GM23248 (cell line): ENCODE results near the gene METTL14. TPM values are rescaled to one million over a fixed set of nuclear protein-coding genes. Genes with fewer than 3 reads are reported as not detected.

Experiments used
- DNase-seq: peaks from one replicate; pipeline ENCODE4 v3.0.0-alpha.2; 2015
- H2AFZ ChIP-seq: fragments of 200-600 bp; sonication (generic); 2 replicates; pipeline ENCODE4 v1.6.1; 2016; ENCODE audit warnings: antibody characterized with exemption
- H3F3A ChIP-seq: fragments of 200-600 bp; sonication (generic); 2 replicates; pipeline ENCODE4 v1.6.1; 2016; ENCODE audit warnings: mild to moderate bottlenecking, antibody characterized with exemption, mixed run types; ENCODE audit not compliant: insufficient read depth
- H3K27ac ChIP-seq: fragments of 200-600 bp; sonication (generic); 2 replicates; pipeline ENCODE4 v1.5.1; 2016; ENCODE audit warnings: mild to moderate bottlenecking
- H3K27me3 ChIP-seq: fragments of 200-600 bp; sonication (generic); replicated peaks from 2 replicates; pipeline ENCODE4 v1.6.1; 2016; ENCODE audit warnings: mild to moderate bottlenecking; ENCODE audit not compliant: insufficient read depth
- H3K36me3 ChIP-seq: fragments of 200-600 bp; sonication (generic); 2 replicates; pipeline ENCODE4 v1.6.1; 2016; ENCODE audit warnings: low read depth, mild to moderate bottlenecking
- H3K4me1 ChIP-seq: fragments of 200-600 bp; sonication (generic); 2 replicates; pipeline ENCODE4 v1.6.1; 2016; ENCODE audit warnings: mild to moderate bottlenecking; ENCODE audit not compliant: insufficient read depth
- H3K4me2 ChIP-seq: fragments of 200-600 bp; sonication (generic); one replicate; pipeline ENCODE4 v1.6.1; 2016; ENCODE audit warnings: mild to moderate bottlenecking; ENCODE audit not compliant: unreplicated experiment
- H3K4me3 ChIP-seq: fragments of 200-600 bp; sonication (generic); 2 replicates; pipeline ENCODE4 v1.5.1; 2016; ENCODE audit warnings: mild to moderate bottlenecking
- H3K79me2 ChIP-seq: fragments of 200-600 bp; sonication (generic); 2 replicates; pipeline ENCODE4 v1.6.1; 2016; ENCODE audit warnings: mild to moderate bottlenecking; ENCODE audit not compliant: insufficient read depth
- H3K9ac ChIP-seq: fragments of 200-600 bp; sonication (generic); 2 replicates; pipeline ENCODE4 v1.6.1; 2016; ENCODE audit warnings: mild to moderate bottlenecking
- H3K9me2 ChIP-seq: fragments of 200-600 bp; sonication (generic); 2 replicates; pipeline ENCODE4 v1.6.1; 2016; ENCODE audit warnings: mixed run types, mild to moderate bottlenecking, moderate library complexity; ENCODE audit not compliant: insufficient read depth
- H3K9me3 ChIP-seq: fragments of 200-600 bp; sonication (generic); one replicate; pipeline ENCODE4 v1.6.1; 2017; ENCODE audit warnings: low read depth
- H4K20me1 ChIP-seq: fragments of 200-600 bp; sonication (generic); 2 replicates; pipeline ENCODE4 v1.6.0; 2016; ENCODE audit not compliant: insufficient read depth
- EZH2 ChIP-seq: fragments of 200-600 bp; sonication (generic); IDR thresholded peaks from 2 replicates; pipeline ENCODE4 v1.6.1; 2018; ENCODE audit warnings: antibody characterized with exemption, mild to moderate bottlenecking; ENCODE audit not compliant: insufficient read depth, poor library complexity, severe bottlenecking
- EZH2phosphoT487 ChIP-seq: fragments of 200-600 bp; sonication (generic); IDR thresholded peaks from 2 replicates; pipeline ENCODE4 v1.6.1; 2018; ENCODE audit warnings: antibody characterized with exemption, moderate library complexity, mild to moderate bottlenecking, low read depth; ENCODE audit not compliant: insufficient read depth
- WGBS, 2 experiments: methylation state at CpG; one replicate each; pipeline ENCODE4 v1.1.6; 2015 to 2017; ENCODE audit warnings: low lambda C conversion rate in 2 of 2, low coverage in 1 of 2; ENCODE audit errors: missing lambda C conversion rate in 2 of 2; 5-methylcytosine and 5-hydroxymethylcytosine counted together
- in situ Hi-C: fragments of 300-500 bp; cut with MboI; formaldehyde crosslinking; loops from 2 replicates; pipeline ENCODE4 v1.15.0; 2020
- polyA plus RNA-seq: library from polyadenylated mRNA; unstranded; fragments of >200 nt; fragmentation: Nextera tagmentation; extraction: Ambion mirVana; gene quantifications from 2 replicates; pipeline ENCODE4 v1.2.1, GENCODE V29; 2016
- total RNA-seq: library from RNA; depleted of rRNA; stranded (reverse); fragments of >200 nt; shearing (Covaris generic); gene quantifications from 2 replicates; pipeline ENCODE4 v1.2.3, GENCODE V29; 2014

METTL14 gene
- total and polyA plus RNA-seq, 2 experiments from 2014 or later, result 21.9 to 38.9 TPM

DNA sequence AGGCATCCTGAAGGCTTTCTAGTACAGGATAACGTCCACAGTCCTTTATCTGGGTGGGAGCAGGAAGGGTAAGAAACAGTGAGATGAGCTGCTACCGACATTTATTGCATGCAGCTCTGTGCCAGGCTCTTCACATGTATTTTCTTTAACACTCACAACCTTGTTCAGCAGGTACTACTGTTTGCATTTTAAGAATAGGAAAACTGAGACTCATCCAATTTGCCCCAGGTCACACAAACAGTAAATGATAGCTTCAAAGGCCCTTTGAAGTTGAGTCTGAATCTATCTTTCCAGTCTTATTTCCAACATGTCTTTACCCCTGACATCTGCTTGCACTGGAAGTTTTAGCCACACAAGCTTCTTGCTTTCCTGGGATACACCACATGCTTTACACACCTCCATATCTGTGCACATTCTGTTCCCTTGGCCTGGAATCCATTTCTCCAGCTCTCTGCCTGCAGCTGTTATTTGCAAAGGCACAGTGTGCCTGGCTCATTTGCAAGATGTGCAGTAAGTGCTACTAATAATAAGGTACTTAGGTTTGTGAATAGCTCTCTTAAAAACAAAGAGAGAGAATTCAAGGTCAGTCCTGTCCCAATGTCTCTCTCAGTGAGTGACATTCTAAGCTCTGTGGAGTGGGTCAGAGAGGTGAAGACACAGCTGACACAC lies 61.2 kb downstream of the METTL14 start:
- no peak overlapping the region for H2AFZ ChIP-seq
- H3K9me3 ChIP-seq, result no peaks in the 10 kb centered on the region
- peaks cover 24% of the 10 kb centered on the region for H3K4me1 ChIP-seq
- no peaks in the 10 kb centered on the region for H3K9me2 ChIP-seq
- H3K4me2 ChIP-seq, result no peak overlapping the region
- no peak overlapping the region for H3K9ac ChIP-seq
- in situ Hi-C loops, result no loop called here
- peaks cover 77% of the 10 kb centered on the region for H3K36me3 ChIP-seq
- H3F3A ChIP-seq, result peaks cover 56% of the 10 kb centered on the region
- 90 to 100% methylated on average over 1 to 2 of the region's 2 CpGs for WGBS, 2 experiments
- no peaks in the 10 kb centered on the region for H4K20me1 ChIP-seq
- DNase-seq, result no peak
- H3K4me3 ChIP-seq, result no peak overlapping the region
- no peaks in the 10 kb centered on the region for H3K27me3 ChIP-seq
- H3K27ac ChIP-seq, result no peak overlapping the region
- peaks cover 89% of the 10 kb centered on the region for H3K79me2 ChIP-seq
- TF ChIP-seq EZH2, result no peak
- no peak for TF ChIP-seq EZH2phosphoT487

DNA sequence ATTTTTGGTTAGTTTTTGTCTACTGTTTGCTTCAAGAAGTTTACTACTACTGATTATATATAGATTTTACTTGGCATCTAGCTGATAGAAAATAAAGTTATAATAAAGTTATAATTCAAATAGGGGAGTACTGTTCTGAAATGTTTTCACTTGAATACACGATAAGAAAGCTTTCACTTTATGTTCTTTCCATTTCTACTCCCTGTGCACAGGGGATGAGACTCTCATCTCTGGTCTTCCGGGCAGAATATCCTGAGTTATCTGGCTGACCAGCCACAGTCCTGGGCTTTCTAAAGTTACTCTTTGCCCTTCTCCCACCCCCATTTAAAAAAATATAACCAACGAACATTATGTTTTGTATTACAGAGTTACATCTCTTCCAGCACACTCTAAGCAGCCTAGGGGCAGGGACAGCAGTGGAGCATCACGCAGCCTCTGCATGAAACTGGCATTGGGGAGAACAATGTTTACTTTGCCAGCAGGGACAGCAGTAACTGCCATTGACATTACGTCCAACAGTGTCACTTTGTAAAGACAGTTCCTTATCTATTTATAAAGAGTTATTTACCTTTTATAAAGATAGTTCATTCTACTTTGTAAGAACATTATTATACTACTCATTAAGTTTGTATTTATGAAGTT lies 64.3 kb downstream of the METTL14 start:
- Histone ChIP-seq H3K4me2 (no peak overlapping the region), H3K79me2 (peaks cover 79% of the 10 kb centered on the region), H3K9me2 (no peaks in the 10 kb centered on the region), H3K36me3 (peaks cover 74% of the 10 kb centered on the region), H4K20me1 (no peaks in the 10 kb centered on the region), H3K4me1 (peaks cover 34% of the 10 kb centered on the region), H2AFZ (no peak overlapping the region), H3K27me3 (no peaks in the 10 kb centered on the region), H3K9me3 (no peaks in the 10 kb centered on the region), H3K4me3 (no peak overlapping the region), H3F3A (peaks cover 60% of the 10 kb centered on the region), H3K27ac (no peak overlapping the region), H3K9ac (no peak overlapping the region)
- DNase-seq, result no peak
- TF ChIP-seq EZH2phosphoT487 (no peak), EZH2 (no peak)
- 81 to 83% methylated on average over 5 of the region's 5 CpGs for WGBS, 2 experiments
- in situ Hi-C loops, result no loop called here

DNA sequence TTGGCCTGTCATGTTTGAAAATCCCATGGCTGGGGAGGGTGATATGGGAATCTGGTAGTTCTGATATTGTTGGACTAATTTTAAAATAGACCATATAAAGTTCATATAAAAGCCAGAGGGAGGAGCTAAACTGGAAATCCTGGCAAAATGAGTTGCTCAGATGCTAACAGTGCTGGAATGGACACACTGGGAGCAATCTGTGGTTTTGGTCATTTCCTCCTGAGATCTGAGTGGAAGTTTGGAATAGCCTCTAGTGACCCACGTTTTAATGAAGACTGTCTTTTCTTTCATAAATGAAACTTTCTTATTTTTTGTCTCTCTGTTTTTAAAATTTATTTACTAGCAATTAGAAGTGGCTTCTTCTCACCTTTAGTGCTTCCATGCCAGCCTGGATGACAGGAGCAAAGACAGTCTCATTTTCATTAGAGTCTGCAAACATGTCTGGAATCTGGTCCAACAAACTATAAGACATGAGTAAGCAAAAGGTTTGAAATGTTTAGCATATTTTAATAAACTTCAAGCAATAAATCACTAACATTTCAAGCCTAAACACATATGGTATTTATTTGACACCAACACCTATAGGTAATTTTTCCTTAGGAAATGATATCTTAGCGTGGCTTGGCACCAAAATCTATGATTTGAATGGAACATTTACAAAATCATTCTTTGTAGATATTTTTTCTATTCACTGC lies 66.6 kb downstream of the METTL14 start:
- Histone ChIP-seq H2AFZ (no peak overlapping the region), H3K4me1 (peaks cover 50% of the 10 kb centered on the region), H3K27ac (peak overlapping the region; percentile 73), H3K9me2 (no peaks in the 10 kb centered on the region), H3K9ac (peak overlapping the region; percentile 12), H3K4me2 (peak overlapping the region; percentile 63), H3K36me3 (peaks cover 80% of the 10 kb centered on the region), H3K79me2 (peaks cover 84% of the 10 kb centered on the region), H4K20me1 (no peaks in the 10 kb centered on the region), H3F3A (peaks cover 68% of the 10 kb centered on the region), H3K9me3 (no peaks in the 10 kb centered on the region), H3K27me3 (no peaks in the 10 kb centered on the region), H3K4me3 (no peak overlapping the region)
- in situ Hi-C loops, result loop anchor here (25.0 kb wide), 1 partner anchor 211 kb away; no protein-coding TSS in a partner anchor
- no peak for TF ChIP-seq EZH2phosphoT487
- WGBS, 2 experiments, result 62 to 85% methylated on average over 2 of the region's 2 CpGs
- peak; percentile 74 for DNase-seq

DNA sequence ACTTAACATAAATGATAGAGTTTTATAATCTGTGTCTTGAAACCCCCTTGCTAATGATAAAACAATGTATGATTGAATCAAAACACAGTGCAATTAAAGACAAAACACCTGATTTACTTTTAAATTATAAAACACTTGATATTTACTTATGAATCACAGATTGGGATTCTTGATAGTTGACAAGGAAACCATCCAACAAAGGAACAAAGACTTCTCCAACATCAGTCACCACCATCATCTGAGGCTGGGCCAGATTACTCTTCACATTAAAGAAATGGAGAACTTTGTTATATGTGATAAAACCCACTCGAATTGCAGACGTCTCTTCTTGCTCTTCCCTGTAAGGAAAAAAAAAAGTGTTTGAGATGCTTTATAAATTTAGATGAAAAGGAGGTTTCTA lies 67.4 kb downstream of the METTL14 start:
- Histone ChIP-seq H3K9me2 (no peaks in the 10 kb centered on the region), H2AFZ (no peak overlapping the region), H3K4me3 (no peak overlapping the region), H3K4me2 (peak overlapping the region; percentile 63), H4K20me1 (no peaks in the 10 kb centered on the region), H3K9ac (peak overlapping the region; percentile 21), H3K4me1 (peaks cover 56% of the 10 kb centered on the region), H3K27ac (peak overlapping the region; percentile 73), H3K79me2 (peaks cover 89% of the 10 kb centered on the region), H3K27me3 (no peaks in the 10 kb centered on the region), H3K9me3 (no peaks in the 10 kb centered on the region), H3F3A (peaks cover 76% of the 10 kb centered on the region), H3K36me3 (peaks cover 84% of the 10 kb centered on the region)
- in situ Hi-C loops, result loop anchor here (25.0 kb wide), 1 partner anchor 210 kb away; no protein-coding TSS in a partner anchor
- no peak for TF ChIP-seq EZH2phosphoT487
- no peak for TF ChIP-seq EZH2
- peak; percentile 67 for DNase-seq
- WGBS, 2 experiments, result 61 to 70% methylated on average over 2 of the region's 2 CpGs
